H9 (cell line): ENCODE results near the gene GRAP2. TPM values are rescaled to one million over a fixed set of nuclear protein-coding genes. Genes with fewer than 3 reads are reported as not detected.

Source experiments
- DNase-seq: peaks from one replicate; pipeline ENCODE4 v3.0.0-alpha.2; 2017
- H2AFZ ChIP-seq: one replicate; pipeline ENCODE4 v1.6.1; 2013; ENCODE audit warnings: mild to moderate bottlenecking, low read length, control low read depth, moderate library complexity
- H2AK5ac ChIP-seq: 2 replicates; pipeline ENCODE4 v1.6.1; 2013; ENCODE audit warnings: low read length, control low read depth, mixed read lengths; ENCODE audit not compliant: insufficient read length
- H2BK120ac ChIP-seq: one replicate; pipeline ENCODE4 v1.6.1; 2013; ENCODE audit warnings: low read depth, mild to moderate bottlenecking, low read length, control low read depth, inconsistent platforms; ENCODE audit not compliant: poor library complexity, severe bottlenecking
- H2BK12ac ChIP-seq: 2 replicates; pipeline ENCODE4 v1.6.1; 2013; ENCODE audit warnings: low read length, control low read depth, mixed read lengths, low read depth; ENCODE audit not compliant: insufficient read length
- H2BK15ac ChIP-seq: 2 replicates; pipeline ENCODE4 v1.6.1; 2013; ENCODE audit warnings: low read depth, low read length, control low read depth
- H2BK20ac ChIP-seq: one replicate; pipeline ENCODE4 v1.6.1; 2013; ENCODE audit warnings: low read depth, mild to moderate bottlenecking, low read length, control low read depth, inconsistent platforms; ENCODE audit not compliant: poor library complexity, severe bottlenecking
- H2BK5ac ChIP-seq: 2 replicates; pipeline ENCODE4 v1.6.1; 2013; ENCODE audit warnings: low read length, control low read depth, mixed read lengths; ENCODE audit not compliant: insufficient read length
- H3K14ac ChIP-seq: 2 replicates; pipeline ENCODE4 v1.6.1; 2013; ENCODE audit warnings: low read length, control low read depth; ENCODE audit not compliant: insufficient read depth
- H3K18ac ChIP-seq: 2 replicates; pipeline ENCODE4 v1.6.1; 2013; ENCODE audit warnings: low read depth, mild to moderate bottlenecking, mixed read lengths, low read length, control low read depth; ENCODE audit not compliant: insufficient read length
- H3K23ac ChIP-seq: 2 replicates; pipeline ENCODE4 v1.6.1; 2013; ENCODE audit warnings: low read length, control low read depth, mixed read lengths, low read depth; ENCODE audit not compliant: insufficient read length
- H3K23me2 ChIP-seq: 2 replicates; pipeline ENCODE4 v1.6.1; 2013; ENCODE audit warnings: low read depth, mild to moderate bottlenecking, mixed read lengths, low read length, control low read depth; ENCODE audit not compliant: insufficient read length, poor library complexity, severe bottlenecking
- H3K27ac ChIP-seq: 2 replicates; pipeline ENCODE4 v1.5.1; 2013; ENCODE audit warnings: low read length, control low read depth, mixed read lengths, low read depth; ENCODE audit not compliant: insufficient read length
- H3K27me3 ChIP-seq: 2 replicates; pipeline ENCODE4 v1.6.1; 2013; ENCODE audit warnings: low read length, control low read depth, inconsistent platforms; ENCODE audit not compliant: insufficient read depth
- H3K4ac ChIP-seq: 2 replicates; pipeline ENCODE4 v1.6.1; 2013; ENCODE audit warnings: low read depth, mild to moderate bottlenecking, control low read depth, inconsistent platforms, low read length, moderate library complexity
- H3K4me1 ChIP-seq: 2 replicates; pipeline ENCODE4 v1.6.1; 2013; ENCODE audit warnings: low read length, control low read depth, inconsistent platforms; ENCODE audit not compliant: insufficient read depth
- H3K4me2 ChIP-seq: 2 replicates; pipeline ENCODE4 v1.6.1; 2013; ENCODE audit warnings: low read length, control low read depth, mixed read lengths; ENCODE audit not compliant: insufficient read length, insufficient read depth
- H3K56ac ChIP-seq: 2 replicates; pipeline ENCODE4 v1.6.1; 2013; ENCODE audit warnings: low read depth, mild to moderate bottlenecking, mixed read lengths, low read length, control low read depth; ENCODE audit not compliant: insufficient read length
- H3K79me1 ChIP-seq: 2 replicates; pipeline ENCODE4 v1.6.1; 2013; ENCODE audit warnings: low read depth, mild to moderate bottlenecking, moderate library complexity, low read length, control low read depth, inconsistent platforms; ENCODE audit not compliant: insufficient read depth, poor library complexity, severe bottlenecking
- H3K79me2 ChIP-seq: 2 replicates; pipeline ENCODE4 v1.6.1; 2013; ENCODE audit warnings: low read length, control low read depth, inconsistent platforms; ENCODE audit not compliant: insufficient read depth
- H3K9ac ChIP-seq: 2 replicates; pipeline ENCODE4 v1.6.1; 2013; ENCODE audit warnings: low read length, control low read depth, mixed read lengths; ENCODE audit not compliant: insufficient read length; ENCODE audit errors: extremely low read depth
- H3K9me3 ChIP-seq: one replicate; pipeline ENCODE4 v1.6.1; 2013; ENCODE audit warnings: low read depth, low read length, inconsistent platforms; ENCODE audit not compliant: control insufficient read depth
- H3T11ph ChIP-seq: one replicate; pipeline ENCODE4 v1.6.1; 2013; ENCODE audit warnings: mild to moderate bottlenecking, low read length, control low read depth, inconsistent platforms
- H4K20me1 ChIP-seq: one replicate; pipeline ENCODE4 v1.6.1; 2013; ENCODE audit not compliant: control insufficient read depth, insufficient read length, insufficient read depth
- H4K5ac ChIP-seq: 2 replicates; pipeline ENCODE4 v1.6.1; 2013; ENCODE audit warnings: low read depth, mild to moderate bottlenecking, mixed read lengths, low read length, control low read depth; ENCODE audit not compliant: insufficient read length
- H4K8ac ChIP-seq: replicated peaks from 2 replicates; pipeline ENCODE4 v1.6.1; 2013; ENCODE audit warnings: low read length, control low read depth, mixed read lengths, low read depth; ENCODE audit not compliant: insufficient read length
- H4K91ac ChIP-seq: 2 replicates; pipeline ENCODE4 v1.6.1; 2013; ENCODE audit warnings: low read depth, mild to moderate bottlenecking, moderate library complexity, mixed read lengths, low read length, control low read depth; ENCODE audit not compliant: insufficient read length
- H3K27ac Mint-ChIP-seq, 3 experiments: 2 replicates in 2 of 3; 3 replicates in 1 of 3; pipeline ENCODE4 v1.8.0; 2020 to 2021; ENCODE audit warnings: mixed read lengths in 3 of 3, mild to moderate bottlenecking in 1 of 3, moderate library complexity in 1 of 3
- H3K27me3 Mint-ChIP-seq: 2 replicates; pipeline ENCODE4 v1.8.0; 2021; ENCODE audit warnings: low read depth, mild to moderate bottlenecking, moderate library complexity, mixed read lengths
- H3K36me3 Mint-ChIP-seq, 3 experiments: 2 replicates in 2 of 3; 3 replicates in 1 of 3; pipeline ENCODE4 v1.8.0; 2020 to 2021; ENCODE audit warnings: low read depth in 3 of 3, mixed read lengths in 3 of 3; ENCODE audit not compliant: insufficient read depth in 1 of 3
- H3K4me1 Mint-ChIP-seq, 2 experiments: 2 replicates each; pipeline ENCODE4 v1.8.0; 2020; ENCODE audit warnings: mixed read lengths in 2 of 2
- H3K4me3 Mint-ChIP-seq, 2 experiments: 2 replicates in 1 of 2; 3 replicates in 1 of 2; pipeline ENCODE4 v1.8.0; 2020 to 2021; ENCODE audit warnings: mild to moderate bottlenecking in 2 of 2, mixed read lengths in 2 of 2, moderate library complexity in 1 of 2
- H3K9me3 Mint-ChIP-seq, 2 experiments: 2 replicates in 1 of 2; 3 replicates in 1 of 2; pipeline ENCODE4 v1.8.0; 2020; ENCODE audit warnings: mild to moderate bottlenecking in 2 of 2, mixed read lengths in 2 of 2, moderate library complexity in 1 of 2
- whole genome bisulfite sequencing: extraction: QIAGEN DNeasy Blood & Tissue Kit; methylation state at CpG from one replicate; pipeline ENCODE4 v1.1.7; 2013; ENCODE audit warnings: missing lambda C conversion rate, low lambda C conversion rate, mixed read lengths; ENCODE audit not compliant: insufficient read length; ENCODE audit errors: extremely low coverage; 5-methylcytosine and 5-hydroxymethylcytosine counted together
- long read RNA-seq: library from polyadenylated mRNA; unstranded; transcript quantifications from one replicate; pipeline ENCODE4 v2.0.0, GENCODE V29; 2020
- total RNA-seq: library from RNA; stranded (reverse); gene quantifications from 2 replicates; pipeline ENCODE4 v1.2.1, GENCODE V29; 2021
- TF ChIP-seq, protein P1 (sequence below): fragments of 200-600 bp; sonication (generic); conservative IDR thresholded peaks from 3 replicates; pipeline ENCODE4 v1.8.0; 2021; ENCODE audit warnings: antibody characterized with exemption, mild to moderate bottlenecking

Gene GRAP2
- total RNA-seq, result not detected in 2 replicates
- long read RNA-seq, result 0 reads

DNA sequence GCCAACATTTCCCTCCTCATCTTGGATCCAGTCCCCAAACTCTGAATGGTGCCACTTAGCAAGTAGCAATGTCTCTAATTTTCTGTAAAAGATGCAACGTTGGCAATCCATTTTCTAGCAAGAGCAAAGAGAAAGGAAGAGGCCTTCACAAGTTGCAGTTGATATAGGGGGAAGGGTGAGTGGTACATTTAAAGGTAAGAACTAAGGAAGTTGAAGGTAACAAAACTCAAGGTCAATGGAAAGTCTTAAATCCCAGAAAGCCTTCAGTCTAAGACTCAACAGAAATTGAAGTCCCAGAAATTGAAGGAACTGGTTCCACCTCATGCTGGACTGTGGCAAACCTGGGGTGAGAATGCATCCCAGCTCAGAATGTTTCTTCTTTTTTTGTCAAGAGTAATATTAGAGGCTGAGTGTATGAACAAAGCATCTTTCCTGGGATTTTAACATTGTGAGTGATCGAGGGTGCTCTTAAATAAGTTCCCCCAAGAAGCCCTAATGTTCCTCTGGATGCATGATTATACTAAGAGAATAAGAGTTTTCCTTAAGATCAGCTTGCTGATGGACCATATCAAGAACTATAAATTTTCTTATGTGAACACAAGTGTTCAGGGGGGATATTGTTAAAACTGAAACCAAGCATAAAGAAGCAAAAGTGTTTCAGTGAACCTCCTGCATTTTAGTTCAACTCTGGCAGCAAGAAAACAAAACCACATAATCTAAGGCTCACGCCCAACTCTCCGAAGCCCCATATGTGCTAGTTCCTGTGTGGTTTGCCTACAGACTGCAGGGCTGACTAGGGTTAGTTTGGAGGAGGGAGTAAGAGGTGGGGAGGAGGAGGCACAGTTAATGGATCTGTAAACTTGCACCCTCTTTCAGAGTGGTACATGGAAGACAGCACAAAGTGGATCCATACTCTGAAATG is at the start of gene GRAP2:
GRAP2 (plus strand) TSS at position 779 of the 922 bp plus-strand sequence. CDS start 46,023 bp downstream, outside the sequence.
- H3K4me1 ChIP-seq, result no peaks in the 10 kb centered on the region
- H3K9me3 Mint-ChIP-seq, result no peaks in the 10 kb centered on the region
- H3K4me1 Mint-ChIP-seq, result peaks cover 0 to 1% of the 10 kb centered on the region in 2 experiments; a peak in 1 of 4 replicates
- H3K23ac ChIP-seq, result no peak within 1 kb of the TSS
- H3K23me2 ChIP-seq, result no peaks in the 10 kb centered on the region
- no peak within 1 kb of the TSS for H2AK5ac ChIP-seq
- H3K27me3 ChIP-seq, result no peaks in the 10 kb centered on the region
- H3K4ac ChIP-seq, result no peak within 1 kb of the TSS
- no peaks in the 10 kb centered on the region for H4K20me1 ChIP-seq
- H4K8ac ChIP-seq, result no peak within 1 kb of the TSS
- no peak within 1 kb of the TSS for H2BK12ac ChIP-seq
- peaks cover 17% of the 10 kb centered on the region for H3K27me3 Mint-ChIP-seq
- no peak within 1 kb of the TSS for H2BK20ac ChIP-seq
- no peak within 1 kb of the TSS for H3K27ac ChIP-seq
- WGBS, result no CpG with 5 or more reads among the region's 4 CpGs
- no peak within 1 kb of the TSS for H2BK5ac ChIP-seq
- no peaks in the 10 kb centered on the region for H3K79me2 ChIP-seq
- H4K91ac ChIP-seq, result no peak within 1 kb of the TSS
- H2BK120ac ChIP-seq, result no peak within 1 kb of the TSS
- no peak within 1 kb of the TSS for H3T11ph ChIP-seq
- H2AFZ ChIP-seq, result no peak within 1 kb of the TSS
- H3K9ac ChIP-seq, result no peak within 1 kb of the TSS
- no peak within 1 kb of the TSS for H3K56ac ChIP-seq
- no peak within 1 kb of the TSS for H3K4me2 ChIP-seq
- H3K9me3 ChIP-seq, result no peaks in the 10 kb centered on the region
- H3K18ac ChIP-seq, result no peak within 1 kb of the TSS
- no peak for DNase-seq
- no peak within 1 kb of the TSS for H3K4me3 Mint-ChIP-seq
- no peak within 1 kb of the TSS for H4K5ac ChIP-seq
- no peaks in the 10 kb centered on the region for H3K36me3 Mint-ChIP-seq
- H3K79me1 ChIP-seq, result no peaks in the 10 kb centered on the region
- H3K27ac Mint-ChIP-seq, result no peak within 1 kb of the TSS
- TF ChIP-seq, protein P1, sequence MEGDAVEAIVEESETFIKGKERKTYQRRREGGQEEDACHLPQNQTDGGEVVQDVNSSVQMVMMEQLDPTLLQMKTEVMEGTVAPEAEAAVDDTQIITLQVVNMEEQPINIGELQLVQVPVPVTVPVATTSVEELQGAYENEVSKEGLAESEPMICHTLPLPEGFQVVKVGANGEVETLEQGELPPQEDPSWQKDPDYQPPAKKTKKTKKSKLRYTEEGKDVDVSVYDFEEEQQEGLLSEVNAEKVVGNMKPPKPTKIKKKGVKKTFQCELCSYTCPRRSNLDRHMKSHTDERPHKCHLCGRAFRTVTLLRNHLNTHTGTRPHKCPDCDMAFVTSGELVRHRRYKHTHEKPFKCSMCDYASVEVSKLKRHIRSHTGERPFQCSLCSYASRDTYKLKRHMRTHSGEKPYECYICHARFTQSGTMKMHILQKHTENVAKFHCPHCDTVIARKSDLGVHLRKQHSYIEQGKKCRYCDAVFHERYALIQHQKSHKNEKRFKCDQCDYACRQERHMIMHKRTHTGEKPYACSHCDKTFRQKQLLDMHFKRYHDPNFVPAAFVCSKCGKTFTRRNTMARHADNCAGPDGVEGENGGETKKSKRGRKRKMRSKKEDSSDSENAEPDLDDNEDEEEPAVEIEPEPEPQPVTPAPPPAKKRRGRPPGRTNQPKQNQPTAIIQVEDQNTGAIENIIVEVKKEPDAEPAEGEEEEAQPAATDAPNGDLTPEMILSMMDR, result no peak
- H2BK15ac ChIP-seq, result no peak within 1 kb of the TSS
- H3K14ac ChIP-seq, result no peak within 1 kb of the TSS
